ENCODE data around the gene ARMC10.
A peak's percentile ranks its signal among the peaks of the same experiment; 100 is the strongest.

Gene ARMC10

GRCh38 chr7:103123529-103123928, 48.6 kb downstream of the ARMC10 start:
- TF ChIP-seq CTCF (IDR thresholded peaks at IDR 0.05), result no peak
- no peak for DNase-seq
- Mint-ChIP-seq H3K9me3 (no peaks in the 10 kb centered on the region), H3K4me1 (no peaks in the 10 kb centered on the region), H3K27ac (no peak overlapping the region), H3K36me3 (ENCODE audit: low read depth) (peaks cover 56% of the 10 kb centered on the region), H3K27me3 (ENCODE audit: low read depth, poor library complexity) (peaks cover 4% of the 10 kb centered on the region), H3K4me3 (no peak overlapping the region)

GRCh38 chr7:103124429-103124979, 49.6 kb downstream of the ARMC10 start:
- Mint-ChIP-seq H3K9me3 (no peaks in the 10 kb centered on the region), H3K4me1 (no peaks in the 10 kb centered on the region), H3K27ac (no peak overlapping the region), H3K4me3 (no peak overlapping the region), H3K27me3 (ENCODE audit: low read depth, poor library complexity) (peaks cover 4% of the 10 kb centered on the region), H3K36me3 (ENCODE audit: low read depth) (peaks cover 55% of the 10 kb centered on the region)
- TF ChIP-seq CTCF (IDR thresholded peaks at IDR 0.05), result no peak
- DNase-seq, result no peak

GRCh38 chr7:103127006-103127405, 52.1 kb downstream of the ARMC10 start:
- DNase-seq, result no peak
- Mint-ChIP-seq H3K27me3 (ENCODE audit: low read depth, poor library complexity) (peaks cover 4% of the 10 kb centered on the region), H3K36me3 (ENCODE audit: low read depth) (peaks cover 33% of the 10 kb centered on the region), H3K9me3 (no peaks in the 10 kb centered on the region), H3K4me3 (no peak overlapping the region), H3K4me1 (peaks cover 10% of the 10 kb centered on the region), H3K27ac (no peak overlapping the region)
- no peak for TF ChIP-seq CTCF (IDR thresholded peaks at IDR 0.05)

GRCh38 chr7:103129702-103130549, 55.0 kb downstream of the ARMC10 start:
- peaks cover 31% of the 10 kb centered on the region for H3K4me1 Mint-ChIP-seq
- peaks cover 24% of the 10 kb centered on the region for H3K36me3 Mint-ChIP-seq (ENCODE audit: low read depth)
- peaks cover 7% of the 10 kb centered on the region for H3K27me3 Mint-ChIP-seq (ENCODE audit: low read depth, poor library complexity)
- no peak for TF ChIP-seq CTCF (IDR thresholded peaks at IDR 0.05)
- H3K9me3 Mint-ChIP-seq, result no peaks in the 10 kb centered on the region
- no peak overlapping the region for H3K4me3 Mint-ChIP-seq
- peak overlapping the region; percentile 85 for H3K27ac Mint-ChIP-seq
- DNase-seq, result no peak

GRCh38 chr7:103130901-103131624, 56.1 kb downstream of the ARMC10 start:
- no peak for DNase-seq

More at GRCh38 chr7:103130901-103131624, 56.1 kb downstream of the ARMC10 start:
- no peak for TF ChIP-seq CTCF (IDR thresholded peaks at IDR 0.05)
- Mint-ChIP-seq H3K27ac (peak overlapping the region; percentile 91), H3K4me1 (peaks cover 37% of the 10 kb centered on the region), H3K36me3 (ENCODE audit: low read depth) (peaks cover 22% of the 10 kb centered on the region), H3K27me3 (ENCODE audit: low read depth, poor library complexity) (peaks cover 7% of the 10 kb centered on the region), H3K4me3 (no peak overlapping the region), H3K9me3 (no peaks in the 10 kb centered on the region)
